LNCaP clone FGC (cell line): ENCODE data around the gene ASB16.
A peak's percentile ranks its signal among the peaks of the same experiment; 100 is the strongest.

Experiments used
- DNase-seq: peaks from one replicate; pipeline ENCODE4 v3.0.0-alpha.2; 2011; ENCODE audit warnings: low read depth
- H3K4me3 ChIP-seq: 2 replicates; pipeline ENCODE4 v1.5.1; 2011; ENCODE audit warnings: mild to moderate bottlenecking, low read depth, low read length, control low read depth
- TF ChIP-seq, protein P1 (sequence below): IDR thresholded peaks from 2 replicates; pipeline ENCODE4 v1.5.1; 2012; ENCODE audit warnings: mild to moderate bottlenecking; ENCODE audit not compliant: control insufficient read depth, insufficient read depth; ENCODE audit errors: extremely low read depth

ASB16 gene

DNA sequence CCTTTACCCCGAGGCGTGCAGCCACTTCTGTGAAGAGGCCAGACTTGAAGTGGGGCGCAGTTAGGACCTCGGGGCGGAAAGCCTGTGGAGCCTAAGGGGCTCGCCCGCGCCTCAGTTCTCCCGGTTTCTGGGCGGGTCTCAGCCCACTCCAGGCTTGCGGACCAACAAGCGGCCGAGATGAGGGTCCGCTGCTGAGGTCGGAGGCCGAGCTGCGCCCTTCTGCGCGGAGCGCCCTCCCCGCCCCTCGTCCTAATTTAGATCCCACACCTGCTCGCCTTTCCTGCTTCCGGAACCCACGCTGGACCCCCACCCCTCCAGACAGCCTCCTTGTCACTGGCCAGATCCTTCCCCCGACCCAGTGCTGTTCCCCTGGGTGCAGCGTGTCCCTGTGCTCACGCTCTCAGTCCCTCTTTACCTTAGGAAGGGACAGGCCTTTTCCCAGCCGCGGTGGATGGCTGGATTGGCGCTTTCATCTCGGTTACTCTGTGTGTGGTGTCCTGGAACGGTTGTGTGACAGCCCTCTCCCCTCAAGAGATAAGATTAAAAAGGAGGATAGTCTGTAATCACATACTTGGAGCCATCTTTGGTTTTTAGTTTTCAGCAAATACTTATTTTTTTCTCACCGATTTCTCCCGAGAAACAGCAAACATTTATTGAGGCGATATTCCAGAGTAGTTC, 30.1 kb downstream of the ASB16 start:
- TF ChIP-seq, protein P1, sequence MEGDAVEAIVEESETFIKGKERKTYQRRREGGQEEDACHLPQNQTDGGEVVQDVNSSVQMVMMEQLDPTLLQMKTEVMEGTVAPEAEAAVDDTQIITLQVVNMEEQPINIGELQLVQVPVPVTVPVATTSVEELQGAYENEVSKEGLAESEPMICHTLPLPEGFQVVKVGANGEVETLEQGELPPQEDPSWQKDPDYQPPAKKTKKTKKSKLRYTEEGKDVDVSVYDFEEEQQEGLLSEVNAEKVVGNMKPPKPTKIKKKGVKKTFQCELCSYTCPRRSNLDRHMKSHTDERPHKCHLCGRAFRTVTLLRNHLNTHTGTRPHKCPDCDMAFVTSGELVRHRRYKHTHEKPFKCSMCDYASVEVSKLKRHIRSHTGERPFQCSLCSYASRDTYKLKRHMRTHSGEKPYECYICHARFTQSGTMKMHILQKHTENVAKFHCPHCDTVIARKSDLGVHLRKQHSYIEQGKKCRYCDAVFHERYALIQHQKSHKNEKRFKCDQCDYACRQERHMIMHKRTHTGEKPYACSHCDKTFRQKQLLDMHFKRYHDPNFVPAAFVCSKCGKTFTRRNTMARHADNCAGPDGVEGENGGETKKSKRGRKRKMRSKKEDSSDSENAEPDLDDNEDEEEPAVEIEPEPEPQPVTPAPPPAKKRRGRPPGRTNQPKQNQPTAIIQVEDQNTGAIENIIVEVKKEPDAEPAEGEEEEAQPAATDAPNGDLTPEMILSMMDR = no peak
- H3K4me3 ChIP-seq = peak overlapping the region; percentile 63
- DNase-seq = no peak

DNA sequence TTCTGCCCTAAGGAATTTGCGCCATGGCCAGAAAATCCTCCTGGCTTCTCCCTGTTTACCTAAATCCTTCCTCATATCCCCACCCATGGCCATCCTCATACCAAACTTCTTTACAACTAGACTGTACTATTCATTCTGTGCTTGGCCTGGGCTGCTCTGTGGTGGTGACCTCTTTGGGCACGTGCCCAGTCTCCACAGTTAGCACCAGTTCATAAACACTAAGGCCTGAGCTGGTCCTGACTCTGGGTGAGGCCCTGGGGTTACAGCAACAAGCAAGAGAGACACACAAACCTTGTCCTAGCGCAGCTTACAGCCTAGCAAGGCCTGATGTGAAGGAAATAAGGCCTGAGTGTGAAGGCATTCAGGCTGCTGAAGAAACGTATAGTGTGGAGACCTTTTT, 32.3 kb downstream of the ASB16 start:
- DNase-seq = no peak
- TF ChIP-seq, protein P1 = no peak
- H3K4me3 ChIP-seq = no peak overlapping the region

DNA sequence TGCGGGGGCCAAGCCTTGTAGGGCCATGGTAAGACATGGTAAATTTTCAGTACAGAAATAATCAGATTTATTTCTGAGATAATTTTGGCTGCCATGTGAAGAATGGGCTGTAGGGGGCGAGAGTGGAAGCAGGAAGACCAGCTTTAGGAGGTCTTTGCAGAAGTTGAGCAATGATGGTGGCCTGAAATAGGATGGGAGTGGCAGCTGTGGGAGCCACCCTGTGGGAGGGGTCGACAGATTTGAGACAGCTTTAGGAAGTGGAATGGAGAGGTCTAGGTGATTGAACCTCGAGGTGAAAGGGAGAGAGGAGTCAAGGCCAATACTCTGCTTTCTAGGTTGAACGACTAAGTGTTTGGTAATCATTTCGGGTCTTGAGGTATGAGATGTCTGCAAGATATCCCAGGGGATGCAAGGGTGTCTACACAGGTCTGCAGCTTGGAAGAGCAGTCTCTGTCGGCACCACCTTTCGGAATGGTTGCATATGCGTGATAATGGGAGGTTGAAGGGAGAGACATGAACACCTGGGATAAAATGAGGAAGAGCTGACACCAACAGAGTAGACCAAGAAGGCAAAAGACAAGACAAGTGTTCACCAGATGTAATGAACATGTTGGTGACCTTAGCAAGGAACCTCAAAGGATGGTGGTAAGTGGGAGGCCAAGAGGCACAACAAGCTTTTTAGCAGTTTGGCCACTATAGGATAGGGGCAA, 33.4 kb downstream of the ASB16 start:
- H3K4me3 ChIP-seq = no peak overlapping the region
- TF ChIP-seq, protein P1 = peak; percentile 39
- no peak for DNase-seq

DNA sequence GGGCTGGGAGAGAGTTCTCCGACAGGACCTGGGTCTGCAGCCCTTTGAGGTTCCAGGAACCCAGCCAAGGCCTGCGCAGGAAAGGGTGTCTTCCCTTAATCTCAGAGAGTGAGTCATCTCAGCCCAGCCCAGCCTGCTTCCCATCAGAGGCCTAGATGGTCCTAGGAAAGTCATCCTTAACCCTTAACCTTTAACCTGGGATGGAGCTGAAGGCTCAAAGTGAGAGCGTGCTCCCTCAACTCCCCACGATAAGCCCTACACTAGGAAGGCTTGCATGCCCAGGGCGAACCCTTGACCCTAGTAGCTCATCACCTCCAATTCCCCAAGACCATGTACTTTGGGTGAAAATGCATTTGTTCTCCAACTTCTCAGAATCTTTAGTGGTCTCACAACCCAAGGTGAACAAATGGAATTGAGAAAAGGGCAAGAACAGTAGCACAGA, 34.0 kb downstream of the ASB16 start:
- DNase-seq = no peak
- TF ChIP-seq, protein P1 = no peak
- no peak overlapping the region for H3K4me3 ChIP-seq

DNA sequence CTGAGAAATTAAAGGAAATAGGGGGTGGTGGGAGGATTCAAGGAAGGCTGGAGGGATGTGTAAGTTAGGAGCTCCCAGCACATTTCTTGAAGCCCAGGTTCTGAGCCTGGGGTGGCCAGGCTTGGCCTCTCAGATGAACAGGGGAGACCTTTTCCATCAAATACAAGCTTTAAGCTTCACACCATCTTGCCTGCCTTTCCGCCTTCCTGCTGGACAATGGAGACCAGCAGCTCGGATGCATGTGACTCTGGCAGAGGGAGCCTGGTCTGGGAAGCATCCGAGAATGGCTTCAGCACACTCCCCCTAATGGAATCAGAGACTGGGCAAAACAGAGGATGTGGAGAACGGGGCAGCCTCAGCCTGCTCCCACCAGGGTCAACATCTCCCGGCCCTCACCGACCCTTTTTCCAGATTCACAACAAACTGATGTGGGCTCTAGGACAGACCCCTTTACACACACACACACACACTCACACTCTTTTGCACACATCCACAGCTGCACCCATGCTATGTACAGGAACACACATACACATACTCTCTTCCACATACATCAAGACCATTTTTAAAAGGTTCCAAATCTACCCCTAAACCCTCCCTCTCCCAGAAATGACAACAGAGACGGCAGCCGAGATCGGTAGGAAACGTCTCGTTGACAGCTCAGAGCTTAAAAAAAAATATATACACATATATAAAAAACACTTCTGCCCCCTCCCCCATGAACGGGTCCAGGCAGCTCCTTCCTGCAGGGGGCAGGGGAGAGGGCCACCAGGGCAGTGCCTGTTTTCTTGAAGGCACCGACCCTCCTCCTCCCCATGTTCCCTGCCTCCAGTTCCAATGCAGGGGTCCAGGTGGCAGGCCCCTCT, 35.7 kb downstream of the ASB16 start:
- H3K4me3 ChIP-seq = no peak overlapping the region
- TF ChIP-seq, protein P1 = 0 out of 2 replicates have a peak, but pooled peaks have one; percentile 10
- DNase-seq = no peak

DNA sequence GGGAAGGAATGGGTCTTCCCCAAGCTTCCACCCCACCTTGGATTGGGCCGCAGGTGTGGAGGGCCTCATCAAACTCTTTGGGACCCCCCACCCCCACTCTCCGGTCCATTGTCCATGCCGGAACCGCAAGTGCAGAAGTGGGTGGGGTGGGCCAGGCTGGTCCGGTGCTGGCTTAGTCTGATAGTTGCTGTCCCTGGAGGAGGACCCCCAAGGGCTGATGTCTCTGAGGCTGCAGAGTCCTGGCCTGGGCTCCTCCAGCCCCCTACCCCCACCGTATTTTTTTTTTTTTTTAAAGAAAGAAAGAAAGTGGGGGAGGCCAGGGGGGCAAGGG, 36.3 kb downstream of the ASB16 start:
- DNase-seq = no peak
- TF ChIP-seq, protein P1 = no peak
- no peak overlapping the region for H3K4me3 ChIP-seq
